KMS-11 (cell line): Measurements from ENCODE around the gene EFCAB12.

Experiments
- H2AFZ ChIP-seq: fragments of 200-600 bp; sonication (generic); 2 replicates; pipeline ENCODE4 v1.6.1; 2016; ENCODE audit warnings: antibody characterized with exemption, mixed run types, low read depth
- H3K27ac ChIP-seq: fragments of 200-600 bp; sonication (generic); 2 replicates; pipeline ENCODE4 v1.6.1; 2016; ENCODE audit warnings: mild to moderate bottlenecking, mixed run types
- H3K27me3 ChIP-seq: fragments of 200-600 bp; sonication (generic); 2 replicates; pipeline ENCODE4 v1.6.1; 2017; ENCODE audit warnings: mild to moderate bottlenecking, low read depth, mixed run types, moderate library complexity; ENCODE audit not compliant: insufficient read depth
- H3K36me3 ChIP-seq: fragments of 200-600 bp; sonication (generic); 2 replicates; pipeline ENCODE4 v1.6.1; 2017; ENCODE audit warnings: mild to moderate bottlenecking, mixed run types; ENCODE audit not compliant: insufficient read depth
- H3K4me1 ChIP-seq: fragments of 200-600 bp; sonication (generic); 2 replicates; pipeline ENCODE4 v1.6.1; 2016; ENCODE audit warnings: mild to moderate bottlenecking, low read depth, mixed run types; ENCODE audit not compliant: poor library complexity, severe bottlenecking
- H3K4me2 ChIP-seq: fragments of 200-600 bp; sonication (generic); 2 replicates; pipeline ENCODE4 v1.7.0; 2016; ENCODE audit warnings: mild to moderate bottlenecking, mixed run types
- H3K4me3 ChIP-seq: fragments of 200-600 bp; sonication (generic); IDR thresholded peaks from 2 replicates; pipeline ENCODE4 v1.6.1; 2017; ENCODE audit warnings: low read depth, low read length, mixed read lengths; ENCODE audit not compliant: insufficient read depth
- H3K79me2 ChIP-seq: fragments of 200-600 bp; sonication (generic); 2 replicates; pipeline ENCODE4 v1.6.1; 2016; ENCODE audit warnings: low read depth, mixed run types; ENCODE audit not compliant: insufficient read depth
- H3K9ac ChIP-seq: fragments of 200-600 bp; sonication (generic); 2 replicates; pipeline ENCODE4 v1.6.1; 2016; ENCODE audit warnings: mild to moderate bottlenecking, mixed run types
- H4K20me1 ChIP-seq: fragments of 200-600 bp; sonication (generic); 2 replicates; pipeline ENCODE4 v1.6.1; 2016; ENCODE audit warnings: mild to moderate bottlenecking, mixed run types; ENCODE audit not compliant: insufficient read depth
- CTCF ChIP-seq: fragments of 200-600 bp; sonication (generic); conservative IDR thresholded peaks from 2 replicates; pipeline ENCODE4 v1.6.1; 2017; ENCODE audit warnings: low read depth, mild to moderate bottlenecking, antibody characterized with exemption, low read length, moderate library complexity, mixed read lengths

Gene EFCAB12

GRCh38 chr3:129432036-129432435 is 3.6 kb upstream of the EFCAB12 start:
- H3K27ac ChIP-seq: no peak overlapping the region
- H3K4me2 ChIP-seq: no peak overlapping the region
- peaks cover 6% of the 10 kb centered on the region; the same call in 1 of the 2 replicates for H3K36me3 ChIP-seq
- H3K9ac ChIP-seq: no peak overlapping the region
- H3K4me3 ChIP-seq: no peak overlapping the region
- H3K4me1 ChIP-seq: peaks cover 74% of the 10 kb centered on the region
- H4K20me1 ChIP-seq: no peaks in the 10 kb centered on the region
- H3K79me2 ChIP-seq: peaks cover 14% of the 10 kb centered on the region; the same call in 1 of the 2 replicates
- H2AFZ ChIP-seq: no peak overlapping the region
- TF ChIP-seq CTCF: no peak
- H3K27me3 ChIP-seq: no peaks in the 10 kb centered on the region; the same call in 1 of the 2 replicates

DNA sequence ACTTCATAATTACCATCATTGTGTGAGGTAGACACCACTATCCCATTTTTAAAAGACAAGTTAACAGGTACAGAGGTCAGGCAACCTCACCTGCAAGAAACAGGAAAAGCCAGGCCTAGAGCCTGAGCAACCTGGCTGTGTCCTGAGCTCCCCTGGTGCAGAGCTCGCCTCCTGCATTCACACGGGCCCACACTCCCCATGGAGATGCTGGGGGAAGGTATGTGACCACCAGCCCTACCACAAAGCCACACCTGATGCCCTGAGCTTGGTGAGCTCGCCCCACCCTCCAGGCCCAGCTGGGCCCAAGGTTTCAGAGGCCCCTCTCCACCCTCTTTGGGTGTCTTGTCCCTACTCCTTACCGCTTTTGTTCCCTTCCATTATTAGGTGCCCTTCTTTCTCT is 1.2 kb upstream of the EFCAB12 start:
- Histone ChIP-seq H3K9ac (no peak overlapping the region), H3K79me2 (no peaks in the 10 kb centered on the region), H2AFZ (no peak overlapping the region), H3K4me1 (peaks cover 53% of the 10 kb centered on the region), H3K36me3 (peaks cover 6% of the 10 kb centered on the region; the same call in 1 of the 2 replicates), H3K27ac (peak overlapping the region; percentile 51), H4K20me1 (no peaks in the 10 kb centered on the region), H3K4me3 (no peak overlapping the region), H3K4me2 (peak overlapping the region; percentile 70), H3K27me3 (no peaks in the 10 kb centered on the region; the same call in 1 of the 2 replicates)
- TF ChIP-seq CTCF: no peak

GRCh38 chr3:129429080-129429451 is 630 bp upstream of the EFCAB12 start:
- H3K36me3 ChIP-seq: peaks cover 3% of the 10 kb centered on the region; the same call in 1 of the 2 replicates
- peak overlapping the region; percentile 51 for H3K27ac ChIP-seq
- H3K79me2 ChIP-seq: no peaks in the 10 kb centered on the region
- peak overlapping the region; percentile 70 for H3K4me2 ChIP-seq
- H3K27me3 ChIP-seq: no peaks in the 10 kb centered on the region; the same call in 1 of the 2 replicates
- H3K4me1 ChIP-seq: peaks cover 53% of the 10 kb centered on the region
- no peak overlapping the region for H3K4me3 ChIP-seq
- H3K9ac ChIP-seq: no peak overlapping the region
- no peak for TF ChIP-seq CTCF
- no peak overlapping the region for H2AFZ ChIP-seq
- no peaks in the 10 kb centered on the region for H4K20me1 ChIP-seq

DNA sequence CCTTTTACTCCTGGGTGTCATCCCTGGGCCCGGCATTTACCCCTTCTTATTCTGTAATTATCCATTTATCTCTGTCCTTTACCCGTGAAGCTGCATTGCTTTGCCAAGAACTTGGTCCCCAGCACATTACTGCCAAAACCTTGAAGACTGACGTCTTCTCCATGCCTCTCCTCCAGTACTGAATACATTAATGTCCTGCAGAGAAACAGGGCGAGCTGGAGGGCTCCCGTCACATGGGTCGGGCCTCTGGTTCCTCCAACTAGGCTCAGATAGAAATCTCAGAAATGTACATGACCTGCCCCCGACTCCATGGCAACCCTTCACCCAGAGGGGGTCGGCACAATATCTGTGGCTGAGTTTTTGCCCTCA is 445 bp downstream of the EFCAB12 start:
- peak overlapping the region; percentile 49; the same call in 1 of the 2 replicates for H2AFZ ChIP-seq
- H3K36me3 ChIP-seq: no peaks in the 10 kb centered on the region; the same call in 1 of the 2 replicates
- no peaks in the 10 kb centered on the region for H3K79me2 ChIP-seq
- no peaks in the 10 kb centered on the region; the same call in 1 of the 2 replicates for H3K27me3 ChIP-seq
- no peak overlapping the region for H3K9ac ChIP-seq
- H3K27ac ChIP-seq: no peak overlapping the region
- no peaks in the 10 kb centered on the region for H4K20me1 ChIP-seq
- H3K4me2 ChIP-seq: peak overlapping the region; percentile 70
- peak overlapping the region; percentile 91 for H3K4me3 ChIP-seq
- peaks cover 46% of the 10 kb centered on the region for H3K4me1 ChIP-seq
- no peak for TF ChIP-seq CTCF
